HG03460 (cell line): ENCODE measurements around the gene RHBG.

ENCODE experiments used
- ATAC-seq: cut with Tn5 transposase; IDR thresholded peaks from one replicate; pipeline ENCODE4 v1.9.1; 2021; ENCODE audit not compliant: unreplicated experiment

The RHBG gene

GRCh38 chr1:156424806-156425432 is 55.9 kb downstream of the RHBG start:
- ATAC-seq: no peak

GRCh38 chr1:156425943-156426342 is 56.9 kb downstream of the RHBG start:
- no peak for ATAC-seq

- ATAC-seq: no peak
Measured at GRCh38 chr1:156427957-156428356, 58.9 kb downstream of the RHBG start.

DNA sequence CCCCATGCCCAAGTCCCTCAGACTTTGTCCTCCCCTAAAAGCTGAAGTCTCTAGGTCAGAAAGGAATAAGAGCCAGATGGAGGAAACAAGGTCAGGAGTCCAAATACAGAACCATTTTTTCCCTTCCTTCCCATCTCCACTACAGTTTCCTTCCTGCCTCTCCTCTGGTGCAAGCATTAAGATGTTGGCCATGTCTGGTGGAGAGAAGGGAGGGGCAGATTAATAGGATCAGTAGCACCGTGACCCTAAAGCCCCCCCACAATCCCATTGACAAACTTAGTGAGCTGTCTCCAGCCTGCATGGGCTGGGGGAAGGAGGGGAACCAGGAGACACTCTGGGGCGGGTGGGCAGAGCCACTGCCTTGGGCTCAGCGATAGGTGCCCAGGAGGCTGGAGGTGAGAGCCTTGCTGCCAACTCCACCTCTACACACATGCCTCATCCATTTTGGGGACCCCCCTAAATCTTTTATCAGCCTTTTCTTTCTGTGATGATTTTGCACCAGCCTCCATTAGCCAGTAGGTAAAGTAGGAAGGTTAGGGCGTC is 59.8 kb downstream of the RHBG start:
- no peak for ATAC-seq

GRCh38 chr1:156429313-156430060 is 60.5 kb downstream of the RHBG start:
- ATAC-seq: no peak

DNA sequence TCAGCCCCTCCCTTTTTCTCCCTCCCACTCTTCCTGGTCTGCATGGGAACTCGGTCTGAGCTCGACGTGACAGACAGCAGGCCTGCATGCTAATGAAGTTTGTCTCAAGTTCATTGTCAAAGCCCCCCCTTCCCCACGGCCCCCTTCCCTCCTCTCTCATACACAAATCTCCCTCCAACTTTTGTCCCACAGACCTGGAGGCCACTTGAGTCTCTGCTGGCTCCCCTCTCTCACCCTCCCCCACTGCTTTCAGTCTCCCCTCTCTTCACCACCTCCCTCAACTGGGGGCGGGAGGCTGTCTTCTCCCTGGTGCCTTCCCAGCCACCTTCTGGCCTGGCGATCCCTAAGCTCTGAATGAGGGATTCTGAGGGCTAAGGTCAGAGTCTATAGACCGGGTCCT is 61.3 kb downstream of the RHBG start:
- ATAC-seq: no peak

DNA sequence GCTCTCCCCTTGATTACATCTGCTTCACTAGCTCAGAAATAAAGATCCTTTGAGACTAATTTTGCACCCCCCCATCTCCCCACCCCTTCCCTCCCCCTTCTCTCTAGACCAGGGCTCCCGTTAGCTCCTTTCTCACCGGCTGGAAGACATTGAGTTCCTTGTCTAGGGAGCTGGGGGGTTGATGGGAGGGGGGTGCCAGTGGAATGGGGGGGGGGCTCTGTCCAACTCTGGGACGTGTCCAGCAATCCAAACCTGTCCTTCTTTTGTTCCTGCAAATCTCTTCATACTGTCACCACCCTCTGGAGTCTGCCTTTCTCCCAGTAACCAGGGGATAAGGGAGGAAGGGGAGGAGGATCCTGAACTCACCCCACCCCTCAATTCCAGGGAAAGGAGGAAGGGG is 61.9 kb downstream of the RHBG start:
- no peak for ATAC-seq

DNA sequence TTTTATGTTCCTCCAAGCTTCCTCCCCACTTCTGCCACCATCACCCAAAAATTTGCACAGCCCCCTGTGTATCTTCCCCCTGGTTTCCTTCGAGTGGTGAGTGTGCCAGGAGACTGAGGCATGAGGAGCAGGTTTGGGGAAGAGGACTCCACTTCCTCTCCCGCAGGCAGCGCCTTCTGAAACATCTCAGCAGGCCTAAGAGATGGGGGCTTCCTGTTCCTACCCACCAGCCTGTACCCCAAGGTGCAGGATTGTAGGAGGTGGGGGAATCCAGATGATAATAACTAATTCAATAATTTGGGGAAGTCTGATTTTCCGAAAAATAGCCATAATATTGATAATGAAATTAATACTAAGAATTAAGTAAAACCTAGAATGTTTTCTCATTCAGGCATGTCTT is 62.4 kb downstream of the RHBG start:
- ATAC-seq: no peak

- no peak for ATAC-seq
Measured at GRCh38 chr1:156431769-156432668, 63.0 kb downstream of the RHBG start.

DNA sequence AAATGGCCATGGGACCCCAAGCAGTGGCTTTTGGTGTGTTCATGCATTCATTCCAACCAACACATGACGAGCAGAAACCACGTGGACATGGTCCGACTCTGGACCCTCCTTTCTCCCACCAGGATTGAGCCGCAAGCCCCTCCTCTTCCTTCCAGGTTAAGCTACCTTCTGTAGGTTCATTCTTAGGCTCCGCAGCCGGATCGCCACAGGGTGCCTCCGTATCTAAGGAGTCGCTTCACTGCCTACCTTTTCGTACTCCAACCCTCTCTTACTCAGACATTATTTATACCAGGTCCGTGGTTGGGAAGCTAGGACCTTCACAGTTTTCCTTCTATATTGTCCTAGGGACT is 63.6 kb downstream of the RHBG start:
- no peak for ATAC-seq

GRCh38 chr1:156433032-156433431 is 64.0 kb downstream of the RHBG start:
- no peak for ATAC-seq

DNA sequence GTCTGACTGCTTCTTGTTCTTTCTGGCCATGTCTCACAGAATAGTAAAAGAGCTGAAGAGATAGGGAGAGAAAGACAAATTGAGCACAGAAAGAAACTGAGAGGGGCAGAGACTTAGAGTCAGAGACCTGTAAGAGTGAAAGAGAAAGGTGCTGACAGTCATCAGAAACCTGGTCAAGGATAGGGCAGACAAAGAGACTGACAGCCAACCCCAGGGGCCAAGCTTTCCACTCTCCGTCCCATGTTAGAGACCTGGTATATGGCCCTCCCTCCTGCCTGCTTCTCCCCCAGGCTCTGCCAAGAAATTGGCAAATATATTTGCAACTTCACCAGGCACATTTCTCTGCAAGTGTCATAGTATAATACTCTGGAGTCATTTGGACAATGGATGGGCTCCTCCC is 64.6 kb downstream of the RHBG start:
- no peak for ATAC-seq
